C4-2B (cell line): ENCODE data around the gene MRPS7.

Source experiments
- ZFX ChIP-seq: fragments of 450-650 bp; IDR thresholded peaks from 2 replicates; pipeline ENCODE4 v1.6.1; 2017
- TF ChIP-seq, protein P1 (sequence below): fragments of 450-650 bp; conservative IDR thresholded peaks from 2 replicates; pipeline ENCODE4 v1.5.1; 2017; ENCODE audit warnings: mild to moderate bottlenecking

GRCh38 chr17:75263055-75263454 is 1.4 kb downstream of the MRPS7 start:
- TF ChIP-seq, protein P1, sequence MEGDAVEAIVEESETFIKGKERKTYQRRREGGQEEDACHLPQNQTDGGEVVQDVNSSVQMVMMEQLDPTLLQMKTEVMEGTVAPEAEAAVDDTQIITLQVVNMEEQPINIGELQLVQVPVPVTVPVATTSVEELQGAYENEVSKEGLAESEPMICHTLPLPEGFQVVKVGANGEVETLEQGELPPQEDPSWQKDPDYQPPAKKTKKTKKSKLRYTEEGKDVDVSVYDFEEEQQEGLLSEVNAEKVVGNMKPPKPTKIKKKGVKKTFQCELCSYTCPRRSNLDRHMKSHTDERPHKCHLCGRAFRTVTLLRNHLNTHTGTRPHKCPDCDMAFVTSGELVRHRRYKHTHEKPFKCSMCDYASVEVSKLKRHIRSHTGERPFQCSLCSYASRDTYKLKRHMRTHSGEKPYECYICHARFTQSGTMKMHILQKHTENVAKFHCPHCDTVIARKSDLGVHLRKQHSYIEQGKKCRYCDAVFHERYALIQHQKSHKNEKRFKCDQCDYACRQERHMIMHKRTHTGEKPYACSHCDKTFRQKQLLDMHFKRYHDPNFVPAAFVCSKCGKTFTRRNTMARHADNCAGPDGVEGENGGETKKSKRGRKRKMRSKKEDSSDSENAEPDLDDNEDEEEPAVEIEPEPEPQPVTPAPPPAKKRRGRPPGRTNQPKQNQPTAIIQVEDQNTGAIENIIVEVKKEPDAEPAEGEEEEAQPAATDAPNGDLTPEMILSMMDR = no peak
- TF ChIP-seq ZFX = no peak
